ENCODE results near the gene NPPB. TPM values are rescaled to one million over a fixed set of nuclear protein-coding genes. Genes with fewer than 3 reads are reported as not detected.
A peak's percentile ranks its signal among the peaks of the same experiment; 100 is the strongest.

NPPB gene
- total and polyA plus RNA-seq, 9 of the 15 experiments (the other 6 are each of a cell fraction or from before 2014, with no cell fraction given) = not detected

DNA sequence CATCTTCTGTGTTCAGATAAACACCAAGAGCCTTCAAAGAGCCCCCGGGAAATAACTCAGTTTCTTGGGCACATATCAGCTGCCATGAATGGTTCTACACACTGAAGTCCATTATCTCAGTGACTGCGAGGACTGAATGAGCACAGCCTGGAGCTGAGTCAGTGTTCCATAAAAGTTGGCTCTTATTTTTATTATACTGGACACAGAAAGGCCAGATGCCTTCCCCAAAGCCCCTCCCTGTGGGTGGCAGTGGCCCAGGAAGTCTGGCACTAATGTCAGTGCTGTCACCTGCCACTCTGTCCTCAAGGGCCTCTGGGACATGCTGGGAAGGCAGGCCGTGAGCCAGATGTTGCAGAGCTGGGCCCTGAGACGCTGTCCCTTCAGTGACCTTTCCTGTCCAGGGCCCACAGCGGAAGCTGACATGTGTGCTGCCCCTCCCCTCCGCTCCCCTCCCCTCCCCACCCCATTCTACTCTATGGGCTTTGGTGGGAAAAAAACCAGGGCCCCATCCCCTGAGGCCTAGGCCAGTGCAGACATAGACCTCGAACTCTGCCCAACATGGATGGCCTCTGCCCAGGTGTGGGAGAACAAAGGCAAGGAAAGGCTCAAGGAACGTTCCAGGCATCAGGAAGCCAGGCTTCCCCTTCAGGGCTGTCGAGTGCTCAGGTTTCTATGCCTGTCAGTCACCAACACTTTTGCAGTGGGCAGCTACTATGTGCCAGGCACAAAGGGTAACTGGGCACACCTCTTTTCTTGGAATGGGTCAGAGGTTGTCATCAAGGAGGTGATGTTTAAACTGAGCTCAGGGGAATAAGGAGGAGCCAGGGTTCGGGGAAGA, 22.4 kb upstream of the NPPB start (continued):
- TF ChIP-seq ETV5 (CRISPR knock-in tag; IDR thresholded peaks at IDR 0.05; ENCODE audit: low read depth) (peak; percentile 82), TBP (optimal IDR thresholded peaks at IDR 0.05; ENCODE audit: low read depth, low read length) (peak; percentile 19), MIER1 (IDR thresholded peaks at IDR 0.05; ENCODE audit: low read depth) (peak; percentile 15; the same call in 1 of the 2 replicates), ZNF644 (tag; IDR thresholded peaks at IDR 0.05; ENCODE audit: low read depth) (peak; percentile 85; the same call in 1 of the 2 replicates), CC2D1A (IDR thresholded peaks at IDR 0.05) (no peak), HCFC1 (IDR thresholded peaks at IDR 0.05; ENCODE audit: low read depth, low read length) (no peak), SRSF1 (IDR thresholded peaks at IDR 0.05; ENCODE audit: low read depth, low read length) (no peak), SNIP1 (IDR thresholded peaks at IDR 0.05; ENCODE audit: low read depth) (no peak), SMAD1 (IDR thresholded peaks at IDR 0.05; ENCODE audit: low read depth, low read length, partially characterized antibody) (no peak), RAD21 (CRISPR knock-in tag; conservative IDR thresholded peaks at IDR 0.05 in 1 of 2, IDR thresholded peaks at IDR 0.05 in 1 of 2) (no peak), SMARCA5 (IDR thresholded peaks at IDR 0.05) (no peak), ZFP30 (CRISPR knock-in tag; IDR thresholded peaks at IDR 0.05; ENCODE audit: borderline replicate concordance) (no peak), GTF2B (IDR thresholded peaks at IDR 0.05; ENCODE audit: extremely low read depth, insufficient read length) (no peak), SIN3B (IDR thresholded peaks at IDR 0.05; ENCODE audit: low read depth) (no peak), BCOR (IDR thresholded peaks at IDR 0.05) (no peak), PHTF2 (CRISPR knock-in tag; IDR thresholded peaks at IDR 0.05) (no peak), PATZ1 (CRISPR knock-in tag; IDR thresholded peaks at IDR 0.05; ENCODE audit: borderline replicate concordance) (peak; percentile 76; the same call in 1 of the 2 replicates), ELK3 (CRISPR knock-in tag; IDR thresholded peaks at IDR 0.05) (no peak), ZNF274 (IDR thresholded peaks at IDR 0.05; ENCODE audit: borderline replicate concordance, low read depth, low read length) (no peak), MTA1 (IDR thresholded peaks at IDR 0.05; ENCODE audit: borderline replicate concordance) (no peak)
- TF ChIP-seq, protein P1, sequence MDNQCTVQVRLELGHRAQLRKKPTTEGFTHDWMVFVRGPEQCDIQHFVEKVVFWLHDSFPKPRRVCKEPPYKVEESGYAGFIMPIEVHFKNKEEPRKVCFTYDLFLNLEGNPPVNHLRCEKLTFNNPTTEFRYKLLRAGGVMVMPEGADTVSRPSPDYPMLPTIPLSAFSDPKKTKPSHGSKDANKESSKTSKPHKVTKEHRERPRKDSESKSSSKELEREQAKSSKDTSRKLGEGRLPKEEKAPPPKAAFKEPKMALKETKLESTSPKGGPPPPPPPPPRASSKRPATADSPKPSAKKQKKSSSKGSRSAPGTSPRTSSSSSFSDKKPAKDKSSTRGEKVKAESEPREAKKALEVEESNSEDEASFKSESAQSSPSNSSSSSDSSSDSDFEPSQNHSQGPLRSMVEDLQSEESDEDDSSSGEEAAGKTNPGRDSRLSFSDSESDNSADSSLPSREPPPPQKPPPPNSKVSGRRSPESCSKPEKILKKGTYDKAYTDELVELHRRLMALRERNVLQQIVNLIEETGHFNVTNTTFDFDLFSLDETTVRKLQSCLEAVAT (IDR thresholded peaks at IDR 0.05) = no peak
- TF ChIP-seq, protein P2, sequence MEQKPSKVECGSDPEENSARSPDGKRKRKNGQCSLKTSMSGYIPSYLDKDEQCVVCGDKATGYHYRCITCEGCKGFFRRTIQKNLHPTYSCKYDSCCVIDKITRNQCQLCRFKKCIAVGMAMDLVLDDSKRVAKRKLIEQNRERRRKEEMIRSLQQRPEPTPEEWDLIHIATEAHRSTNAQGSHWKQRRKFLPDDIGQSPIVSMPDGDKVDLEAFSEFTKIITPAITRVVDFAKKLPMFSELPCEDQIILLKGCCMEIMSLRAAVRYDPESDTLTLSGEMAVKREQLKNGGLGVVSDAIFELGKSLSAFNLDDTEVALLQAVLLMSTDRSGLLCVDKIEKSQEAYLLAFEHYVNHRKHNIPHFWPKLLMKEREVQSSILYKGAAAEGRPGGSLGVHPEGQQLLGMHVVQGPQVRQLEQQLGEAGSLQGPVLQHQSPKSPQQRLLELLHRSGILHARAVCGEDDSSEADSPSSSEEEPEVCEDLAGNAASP (IDR thresholded peaks at IDR 0.05) = no peak

Data from K562 (cell line).